Astrocyte (in vitro differentiated cells and primary cell): ENCODE data around the gene SGK2. TPM values are rescaled to one million over a fixed set of nuclear protein-coding genes. Genes with fewer than 3 reads are reported as not detected.

Experiments
- DNase-seq: peaks from one replicate; pipeline ENCODE4 v3.0.0-alpha.2; 2010; ENCODE audit warnings: low read depth
- FAIRE-seq: peaks from 2 replicates; lab custom pipeline; 2011; peaks lifted over from hg19 to GRCh38; lab: Jason Lieb, UNC
- H2AFZ ChIP-seq: 2 replicates; pipeline ENCODE4 v1.6.0; 2012; ENCODE audit warnings: low read depth, low read length, inconsistent platforms
- H3K27ac ChIP-seq: 2 replicates; pipeline ENCODE4 v1.5.1; 2011; ENCODE audit warnings: low read depth, low read length, inconsistent platforms
- H3K27me3 ChIP-seq: 2 replicates; pipeline ENCODE4 v1.6.0; 2011; ENCODE audit warnings: low read length, inconsistent platforms; ENCODE audit not compliant: insufficient read depth
- H3K36me3 ChIP-seq: 2 replicates; pipeline ENCODE4 v1.5.1; 2011; ENCODE audit warnings: low read length, inconsistent platforms; ENCODE audit not compliant: insufficient read depth
- H3K4me1 ChIP-seq: 2 replicates; pipeline ENCODE4 v1.5.1; 2011; ENCODE audit warnings: low read length, inconsistent platforms; ENCODE audit not compliant: insufficient read depth
- H3K4me2 ChIP-seq: 2 replicates; pipeline ENCODE4 v1.6.0; 2012; ENCODE audit warnings: low read length, inconsistent platforms
- H3K4me3 ChIP-seq: 2 replicates; pipeline ENCODE4 v1.5.1; 2011; ENCODE audit warnings: low read depth, mild to moderate bottlenecking, low read length, inconsistent platforms; ENCODE audit not compliant: insufficient read depth
- H3K79me2 ChIP-seq: 2 replicates; pipeline ENCODE4 v1.6.0; 2012; ENCODE audit warnings: mild to moderate bottlenecking, low read length, inconsistent platforms; ENCODE audit not compliant: insufficient read depth
- H3K9ac ChIP-seq: 2 replicates; pipeline ENCODE4 v1.6.0; 2012; ENCODE audit warnings: mild to moderate bottlenecking, low read length, inconsistent platforms
- H3K9me3 ChIP-seq: 2 replicates; pipeline ENCODE4 v1.5.1; 2012; ENCODE audit warnings: low read depth, mild to moderate bottlenecking, low read length, inconsistent platforms; ENCODE audit not compliant: insufficient read depth
- H4K20me1 ChIP-seq: 2 replicates; pipeline ENCODE4 v1.6.0; 2012; ENCODE audit warnings: low read length, inconsistent platforms; ENCODE audit not compliant: insufficient read depth
- H3K27ac Mint-ChIP-seq: one replicate; pipeline ENCODE4 v1.8.0; 2021; ENCODE audit warnings: mild to moderate bottlenecking, mixed read lengths; ENCODE audit not compliant: unreplicated experiment
- H3K27me3 Mint-ChIP-seq: one replicate; pipeline ENCODE4 v1.8.0; 2021; ENCODE audit warnings: low read depth, mixed read lengths; ENCODE audit not compliant: unreplicated experiment
- H3K36me3 Mint-ChIP-seq: one replicate; pipeline ENCODE4 v1.8.0; 2021; ENCODE audit warnings: low read depth, mixed read lengths; ENCODE audit not compliant: unreplicated experiment
- H3K4me1 Mint-ChIP-seq: one replicate; pipeline ENCODE4 v1.8.0; 2021; ENCODE audit warnings: low read depth, mixed read lengths; ENCODE audit not compliant: unreplicated experiment
- H3K4me3 Mint-ChIP-seq: one replicate; pipeline ENCODE4 v1.8.0; 2021; ENCODE audit warnings: mild to moderate bottlenecking, moderate library complexity, mixed read lengths; ENCODE audit not compliant: unreplicated experiment
- H3K9me3 Mint-ChIP-seq: one replicate; pipeline ENCODE4 v1.8.0; 2021; ENCODE audit warnings: mild to moderate bottlenecking, mixed read lengths; ENCODE audit not compliant: unreplicated experiment
- EZH2 ChIP-seq: IDR thresholded peaks from 2 replicates; pipeline ENCODE4 v1.6.1; 2012; ENCODE audit warnings: mild to moderate bottlenecking, low read length, inconsistent platforms; ENCODE audit not compliant: insufficient read depth
- total RNA-seq: library from RNA; stranded (reverse); gene quantifications from 2 replicates; pipeline ENCODE4 v1.2.1, GENCODE V29; 2021
- TF ChIP-seq, protein P1 (sequence below): IDR thresholded peaks from 2 replicates; pipeline ENCODE4 v1.5.1; 2011; ENCODE audit warnings: low read depth, mild to moderate bottlenecking, inconsistent platforms, low read length, moderate library complexity; ENCODE audit not compliant: insufficient read depth

Gene SGK2
- total RNA-seq, 1 donor from 2014 or later, result 0.64 TPM

GRCh38 chr20:43545837-43546578 lies 12.8 kb upstream of the SGK2 start:
- Histone ChIP-seq H3K27me3 (no peaks in the 10 kb centered on the region), H4K20me1 (no peaks in the 10 kb centered on the region), H3K36me3 (no peaks in the 10 kb centered on the region), H2AFZ (no peak overlapping the region), H3K9me3 (peaks cover 3% of the 10 kb centered on the region), H3K9ac (no peak overlapping the region), H3K4me3 (no peak overlapping the region), H3K4me1 (no peaks in the 10 kb centered on the region), H3K4me2 (no peak overlapping the region), H3K79me2 (no peaks in the 10 kb centered on the region), H3K27ac (no peak overlapping the region)
- H3K27ac Mint-ChIP-seq, result no peak overlapping the region
- no peaks in the 10 kb centered on the region for H3K27me3 Mint-ChIP-seq
- H3K4me1 Mint-ChIP-seq, result no peaks in the 10 kb centered on the region
- TF ChIP-seq EZH2, result no peak
- TF ChIP-seq, protein P1, sequence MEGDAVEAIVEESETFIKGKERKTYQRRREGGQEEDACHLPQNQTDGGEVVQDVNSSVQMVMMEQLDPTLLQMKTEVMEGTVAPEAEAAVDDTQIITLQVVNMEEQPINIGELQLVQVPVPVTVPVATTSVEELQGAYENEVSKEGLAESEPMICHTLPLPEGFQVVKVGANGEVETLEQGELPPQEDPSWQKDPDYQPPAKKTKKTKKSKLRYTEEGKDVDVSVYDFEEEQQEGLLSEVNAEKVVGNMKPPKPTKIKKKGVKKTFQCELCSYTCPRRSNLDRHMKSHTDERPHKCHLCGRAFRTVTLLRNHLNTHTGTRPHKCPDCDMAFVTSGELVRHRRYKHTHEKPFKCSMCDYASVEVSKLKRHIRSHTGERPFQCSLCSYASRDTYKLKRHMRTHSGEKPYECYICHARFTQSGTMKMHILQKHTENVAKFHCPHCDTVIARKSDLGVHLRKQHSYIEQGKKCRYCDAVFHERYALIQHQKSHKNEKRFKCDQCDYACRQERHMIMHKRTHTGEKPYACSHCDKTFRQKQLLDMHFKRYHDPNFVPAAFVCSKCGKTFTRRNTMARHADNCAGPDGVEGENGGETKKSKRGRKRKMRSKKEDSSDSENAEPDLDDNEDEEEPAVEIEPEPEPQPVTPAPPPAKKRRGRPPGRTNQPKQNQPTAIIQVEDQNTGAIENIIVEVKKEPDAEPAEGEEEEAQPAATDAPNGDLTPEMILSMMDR, result no peak
- H3K4me3 Mint-ChIP-seq, result no peak overlapping the region
- FAIRE-seq (no peak), DNase-seq (no peak)
- peaks cover 25% of the 10 kb centered on the region for H3K36me3 Mint-ChIP-seq
- H3K9me3 Mint-ChIP-seq, result peaks cover 8% of the 10 kb centered on the region

DNA sequence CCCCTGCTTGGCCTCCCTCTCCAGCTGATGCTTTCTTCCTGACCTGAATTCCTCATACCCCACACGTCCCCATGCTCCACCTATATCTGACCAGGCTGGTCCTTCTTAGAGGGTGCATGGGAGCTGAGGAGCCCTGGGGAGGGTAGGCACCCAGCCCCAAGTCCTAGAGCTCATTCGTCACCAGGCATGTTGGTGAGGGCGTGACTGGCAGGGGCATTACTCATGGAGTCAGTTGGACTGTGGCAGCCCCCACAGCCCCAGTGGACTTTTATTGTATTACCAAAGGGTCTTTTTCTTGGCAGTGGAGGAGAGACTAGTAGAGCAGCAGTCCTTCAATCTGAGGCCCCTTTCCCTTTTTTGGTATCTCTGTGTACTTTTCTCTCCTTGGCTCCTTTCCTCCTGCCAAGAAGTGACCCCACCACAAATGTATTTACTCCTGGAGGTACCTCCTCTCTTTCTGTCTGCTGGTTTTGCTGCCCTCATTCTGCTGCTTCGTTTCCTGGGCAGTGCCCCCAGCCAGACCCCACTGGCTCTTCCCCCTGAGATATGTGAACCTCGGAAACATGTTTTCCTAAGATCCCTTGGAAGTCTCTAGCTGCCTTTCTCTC lies 10.4 kb upstream of the SGK2 start:
- H3K27ac Mint-ChIP-seq, result no peak overlapping the region

More for the DNA sequence above, 10.4 kb upstream of the SGK2 start:
- Histone ChIP-seq H3K4me3 (no peak overlapping the region), H3K9ac (no peak overlapping the region), H3K27ac (no peak overlapping the region), H3K79me2 (no peaks in the 10 kb centered on the region), H3K4me1 (no peaks in the 10 kb centered on the region), H3K27me3 (no peaks in the 10 kb centered on the region), H3K36me3 (no peaks in the 10 kb centered on the region), H4K20me1 (no peaks in the 10 kb centered on the region), H2AFZ (no peak overlapping the region), H3K9me3 (peaks cover 3% of the 10 kb centered on the region), H3K4me2 (no peak overlapping the region)
- FAIRE-seq (no peak), DNase-seq (no peak)
- TF ChIP-seq EZH2, result no peak
- TF ChIP-seq, protein P1, result no peak
- H3K36me3 Mint-ChIP-seq, result peaks cover 25% of the 10 kb centered on the region
- H3K4me3 Mint-ChIP-seq, result no peak overlapping the region
- no peaks in the 10 kb centered on the region for H3K27me3 Mint-ChIP-seq
- H3K9me3 Mint-ChIP-seq, result peaks cover 8% of the 10 kb centered on the region
- no peaks in the 10 kb centered on the region for H3K4me1 Mint-ChIP-seq
